H1 (cell line): ENCODE results near the gene RBMS1. TPM values are rescaled to one million over a fixed set of nuclear protein-coding genes. Genes with fewer than 3 reads are reported as not detected.

Experiments used
- CTCF ChIA-PET: fragments of 300-600 bp; sonication (Branson Sonifier 250); formaldehyde crosslinking; loops from one replicate; lab custom pipeline; 2021; ENCODE audit not compliant: partially characterized antibody; lab: Charles Lee
- POLR2A ChIA-PET: fragments of 300-600 bp; sonication (Branson Sonifier 250); formaldehyde crosslinking; loops from one replicate; lab custom pipeline; 2021; ENCODE audit warnings: inconsistent platforms; ENCODE audit not compliant: partially characterized antibody; lab: Charles Lee
- DNase-seq, 2 experiments: peaks; one replicate each; pipeline versions ENCODE4 v3.0.0 to v3.0.0-alpha.2; 2010 to 2022; ENCODE audit warnings: low spot score in 2 of 2, low read depth in 1 of 2, mixed read lengths in 1 of 2
- FAIRE-seq: peaks from 2 replicates; lab custom pipeline; 2011; peaks lifted over from hg19 to GRCh38; lab: Jason Lieb, UNC
- H2AFZ ChIP-seq: 2 replicates; pipeline ENCODE4 v1.8.1; 2012; ENCODE audit warnings: low read length, inconsistent platforms
- H2AK5ac ChIP-seq: 2 replicates; pipeline ENCODE4 v1.6.1; 2013; ENCODE audit warnings: low read depth, low read length
- H2BK120ac ChIP-seq: replicated peaks from 2 replicates; pipeline ENCODE3; 2013; ENCODE audit warnings: low read depth, low read length, inconsistent platforms
- H2BK12ac ChIP-seq: 2 replicates; pipeline ENCODE4 v1.6.1; 2013; ENCODE audit warnings: low read depth, low read length
- H2BK15ac ChIP-seq: 2 replicates; pipeline ENCODE4 v1.6.1; 2013; ENCODE audit warnings: low read length
- H2BK20ac ChIP-seq: 2 replicates; pipeline ENCODE4 v1.6.1; 2013; ENCODE audit warnings: low read length
- H2BK5ac ChIP-seq: 2 replicates; pipeline ENCODE4 v1.6.1; 2013; ENCODE audit warnings: low read depth, low read length
- H3K14ac ChIP-seq: 2 replicates; pipeline ENCODE4 v1.6.1; 2013; ENCODE audit warnings: inconsistent platforms; ENCODE audit not compliant: insufficient read length
- H3K18ac ChIP-seq: 2 replicates; pipeline ENCODE4 v1.6.1; 2013; ENCODE audit warnings: low read length; ENCODE audit errors: extremely low read depth
- H3K23ac ChIP-seq: 2 replicates; pipeline ENCODE4 v1.6.1; 2013; ENCODE audit warnings: inconsistent platforms; ENCODE audit not compliant: insufficient read length
- H3K23me2 ChIP-seq: 2 replicates; pipeline ENCODE4 v1.6.1; 2013; ENCODE audit warnings: low read depth, low read length
- H3K27ac ChIP-seq: 2 replicates; pipeline ENCODE4 v1.6.1; 2011; ENCODE audit warnings: low read depth, low read length, inconsistent platforms
- H3K27me3 ChIP-seq, 4 experiments: replicated peaks in 1 of 4; 1 replicate in 1 of 4; 2 replicates in 3 of 4; pipeline versions ENCODE4 v1.6.1 to v1.8.1; 2011 to 2013; ENCODE audit warnings: low read length in 3 of 4, mild to moderate bottlenecking in 3 of 4, inconsistent platforms in 2 of 4, mixed read lengths in 2 of 4, moderate library complexity in 1 of 4; ENCODE audit not compliant: control insufficient read depth in 3 of 4, insufficient read depth in 3 of 4; ENCODE audit errors: extremely low read depth in 1 of 4
- H3K36me3 ChIP-seq, 4 experiments: 2 replicates each; pipeline versions ENCODE4 v1.6.1 to v1.8.1; 2011 to 2013; ENCODE audit warnings: mild to moderate bottlenecking in 4 of 4, low read length in 3 of 4, moderate library complexity in 2 of 4, control low read depth in 1 of 4, inconsistent platforms in 1 of 4; ENCODE audit not compliant: insufficient read depth in 4 of 4, control insufficient read depth in 2 of 4
- H3K4ac ChIP-seq: replicated peaks from 2 replicates; pipeline ENCODE3; 2013; ENCODE audit warnings: low read length, low read depth, mixed read lengths, inconsistent platforms; ENCODE audit not compliant: insufficient read length
- H3K4me1 ChIP-seq, 4 experiments: replicated peaks in 1 of 4; 1 replicate in 1 of 4; 2 replicates in 3 of 4; pipeline versions ENCODE4 v1.6.1 to v1.8.1; 2011 to 2013; ENCODE audit warnings: low read length in 3 of 4, inconsistent platforms in 2 of 4, mixed read lengths in 1 of 4; ENCODE audit not compliant: insufficient read depth in 4 of 4, control insufficient read depth in 3 of 4
- H3K4me2 ChIP-seq, 2 experiments: 2 replicates each; pipeline versions ENCODE4 v1.6.1 to v1.8.1; 2011 to 2013; ENCODE audit warnings: low read depth in 2 of 2, low read length in 2 of 2, control low read depth in 1 of 2, inconsistent platforms in 1 of 2, mild to moderate bottlenecking in 1 of 2; ENCODE audit not compliant: insufficient read depth in 1 of 2
- H3K4me3 ChIP-seq, 4 experiments: fragments of 200-600, 300-600 bp in 1 of 4; sonication (generic), shearing (Covaris generic), sonication (Bioruptor Twin) in 1 of 4; 2 replicates each; pipeline versions ENCODE4 v1.5.1 to v1.8.1; 2011 to 2016; ENCODE audit warnings: low read length in 4 of 4, low read depth in 3 of 4, control low read depth in 2 of 4, inconsistent platforms in 2 of 4, mild to moderate bottlenecking in 2 of 4, mixed read lengths in 1 of 4, moderate library complexity in 1 of 4; ENCODE audit not compliant: insufficient read depth in 2 of 4; ENCODE audit errors: extremely low read depth in 1 of 4
- H3K56ac ChIP-seq: replicated peaks from 2 replicates; pipeline ENCODE3; 2013; ENCODE audit warnings: low read depth, mild to moderate bottlenecking, mixed read lengths, low read length, inconsistent platforms; ENCODE audit not compliant: insufficient read length
- H3K79me1 ChIP-seq: 2 replicates; pipeline ENCODE4 v1.6.1; 2013; ENCODE audit warnings: low read depth, low read length, control low read depth
- H3K79me2 ChIP-seq, 2 experiments: 2 replicates each; pipeline versions ENCODE4 v1.6.1 to v1.8.1; 2012 to 2013; ENCODE audit warnings: low read length in 2 of 2, mild to moderate bottlenecking in 2 of 2, inconsistent platforms in 1 of 2; ENCODE audit not compliant: insufficient read depth in 2 of 2, control insufficient read depth in 1 of 2
- H3K9ac ChIP-seq, 4 experiments: replicated peaks in 1 of 4; 1 replicate in 1 of 4; 2 replicates in 3 of 4; pipeline versions ENCODE4 v1.6.1 to v1.8.1; 2011 to 2013; ENCODE audit warnings: low read depth in 3 of 4, low read length in 3 of 4, control low read depth in 2 of 4, mild to moderate bottlenecking in 2 of 4, moderate library complexity in 2 of 4, inconsistent platforms in 1 of 4; ENCODE audit errors: extremely low read depth in 1 of 4
- H3K9me3 ChIP-seq, 2 experiments: 2 replicates each; pipeline versions ENCODE4 v1.6.1 to v1.8.1; 2012 to 2013; ENCODE audit warnings: mild to moderate bottlenecking in 2 of 2, moderate library complexity in 2 of 2, control low read depth in 1 of 2, inconsistent platforms in 1 of 2, low read depth in 1 of 2, low read length in 1 of 2, mixed read lengths in 1 of 2; ENCODE audit not compliant: insufficient read depth in 2 of 2
- H4K20me1 ChIP-seq, 2 experiments: replicated peaks in 1 of 2; 2 replicates each; pipeline versions ENCODE3 to v1.8.1; 2011 to 2013; ENCODE audit warnings: inconsistent platforms in 2 of 2, low read length in 2 of 2, mild to moderate bottlenecking in 1 of 2; ENCODE audit not compliant: insufficient read depth in 2 of 2, control insufficient read depth in 1 of 2
- H4K5ac ChIP-seq: 2 replicates; pipeline ENCODE4 v1.6.1; 2013; ENCODE audit warnings: low read length, low read depth, mixed read lengths, inconsistent platforms; ENCODE audit not compliant: insufficient read length
- H4K8ac ChIP-seq: 2 replicates; pipeline ENCODE4 v1.8.0; 2013; ENCODE audit warnings: mild to moderate bottlenecking, moderate library complexity, low read length, inconsistent platforms; ENCODE audit not compliant: insufficient read depth; ENCODE audit errors: extremely low read depth
- H4K91ac ChIP-seq: replicated peaks from 2 replicates; pipeline ENCODE3; 2013; ENCODE audit warnings: low read length, mixed read lengths, inconsistent platforms; ENCODE audit not compliant: insufficient read length
- WGBS, 2 experiments: shearing (Covaris generic) in 1 of 2; methylation state at CpG; one replicate each; pipeline versions ENCODE4 v1.1.6 to v1.1.7; 2013 to 2015; ENCODE audit warnings: low lambda C conversion rate in 2 of 2, mixed read lengths in 2 of 2, inconsistent platforms in 1 of 2, low coverage in 1 of 2, missing lambda C conversion rate in 1 of 2; ENCODE audit not compliant: insufficient replicate concordance in 2 of 2, insufficient coverage in 1 of 2, insufficient read length in 1 of 2; ENCODE audit errors: extremely low coverage in 1 of 2, missing lambda C conversion rate in 1 of 2; 5-methylcytosine and 5-hydroxymethylcytosine counted together
- polyA plus RNA-seq, 7 experiments: library from polyadenylated mRNA; depleted of rRNA in 3 of 7; stranded (reverse) in 5 of 7; unstranded in 2 of 7; fragments of >200 nt in 5 of 7; fragments of 200-250 nt in 2 of 7; gene quantifications; 1 replicate in 5 of 7; 2 replicates in 1 of 7; 4 replicates in 1 of 7; pipeline versions ENCODE4 v1.2.1 to v1.2.3, GENCODE V29; 2011 to 2013; ENCODE audit warnings: missing spikeins in 2 of 7, mixed read lengths in 2 of 7
- total RNA-seq: library from RNA; stranded (reverse); fragmentation: NEBNext Ultra II Directional; extraction: Animal tissue kit (Norgen Biotek cat#: 25700); gene quantifications from 2 replicates; pipeline ENCODE4 v1.2.1, GENCODE V29; 2021

RBMS1 gene
- total and polyA plus RNA-seq, 2 of the 8 experiments (the other 6 are each of a cell fraction or from before 2014, with no cell fraction given): 53.7 to 60.0 TPM

DNA sequence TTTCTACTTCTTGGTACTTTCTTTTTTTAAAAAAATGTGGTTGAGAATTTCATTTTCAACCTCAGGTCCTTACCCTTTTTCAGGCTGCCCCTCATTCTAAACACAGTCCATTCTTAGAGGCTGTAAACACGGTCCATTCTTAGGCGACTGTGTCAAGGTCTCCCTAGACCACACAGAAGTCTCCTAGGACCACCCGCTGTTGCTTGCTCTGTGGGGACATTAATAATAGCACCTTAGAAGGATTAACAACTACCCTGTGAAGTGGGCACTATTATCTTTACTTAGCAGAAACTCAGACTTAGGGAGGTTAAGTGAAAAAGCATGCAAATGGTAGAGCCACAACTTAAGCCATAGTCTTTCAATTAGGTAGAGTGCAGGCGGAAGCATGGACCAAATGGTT, 91.7 kb downstream of the RBMS1 start:
- H3K27me3 ChIP-seq: peaks cover 5 to 20% (median 11%) of the 10 kb centered on the region in 4 experiments; a peak in 6 of 7 replicates
- H2BK20ac ChIP-seq: no peak overlapping the region
- H4K5ac ChIP-seq: no peak overlapping the region
- no peak overlapping the region for H3K14ac ChIP-seq
- DNase-seq (no peak), FAIRE-seq (no peak)
- no peak overlapping the region for H3K9ac ChIP-seq
- no peak overlapping the region for H3K4ac ChIP-seq
- H3K79me1 ChIP-seq: peaks cover 3% of the 10 kb centered on the region
- H3K9me3 ChIP-seq: no peaks in the 10 kb centered on the region
- H4K8ac ChIP-seq: no peak overlapping the region
- H3K23ac ChIP-seq: no peak overlapping the region
- H3K27ac ChIP-seq: no peak overlapping the region
- peaks cover 5 to 25% (median 12%) of the 10 kb centered on the region in 4 experiments; a peak in 6 of 7 replicates for H3K4me1 ChIP-seq
- peaks cover 8% of the 10 kb centered on the region; the same call in 1 of the 2 replicates for H3K23me2 ChIP-seq
- no peaks in the 10 kb centered on the region for H3K36me3 ChIP-seq
- peaks cover 25 to 32% of the 10 kb centered on the region in 2 experiments for H4K20me1 ChIP-seq
- H4K91ac ChIP-seq: no peak overlapping the region
- no peak overlapping the region for H3K56ac ChIP-seq
- no peak overlapping the region for H3K4me3 ChIP-seq
- no peak overlapping the region for H2BK5ac ChIP-seq
- ChIA-PET CTCF (no interaction called here), POLR2A (no interaction called here)
- 70% methylated on average over 4 of the region's 4 CpGs; no CpG with 5 or more reads in 1 of the 2 experiments for WGBS, 2 experiments
- peak overlapping the region in 1 of 2 experiments; percentile 20; a peak in 2 of 4 replicates for H3K4me2 ChIP-seq
- H2AFZ ChIP-seq: no peak overlapping the region
- no peak overlapping the region for H3K18ac ChIP-seq
- H3K79me2 ChIP-seq: peaks cover 0 to 78% of the 10 kb centered on the region in 2 experiments; a peak in 3 of 4 replicates
- H2AK5ac ChIP-seq: no peak overlapping the region
- H2BK120ac ChIP-seq: no peak overlapping the region
- no peak overlapping the region for H2BK15ac ChIP-seq
- H2BK12ac ChIP-seq: no peak overlapping the region
